ENCODE measurements around the gene SMG6.

DNA sequence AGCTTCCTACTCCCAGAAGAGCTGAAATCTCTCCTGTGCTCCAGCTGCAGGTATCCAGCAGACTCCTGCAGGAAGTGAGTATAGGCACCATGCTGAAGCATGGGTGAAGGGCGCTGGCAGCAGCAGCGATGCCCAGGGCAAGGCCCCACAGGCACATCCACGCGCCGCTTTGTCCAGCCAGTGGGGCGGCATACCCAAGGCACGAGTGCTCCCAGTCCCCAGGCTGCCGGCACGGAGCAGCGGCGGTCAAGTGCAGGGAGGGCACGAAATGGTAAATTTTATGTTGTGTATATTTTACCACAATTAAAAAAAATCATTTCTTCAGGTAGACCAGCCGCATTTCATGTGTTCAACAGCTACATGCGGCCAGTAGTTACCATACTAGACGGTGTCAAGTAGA is 175.6 kb downstream of the SMG6 start:
- TF ChIP-seq, protein P1, sequence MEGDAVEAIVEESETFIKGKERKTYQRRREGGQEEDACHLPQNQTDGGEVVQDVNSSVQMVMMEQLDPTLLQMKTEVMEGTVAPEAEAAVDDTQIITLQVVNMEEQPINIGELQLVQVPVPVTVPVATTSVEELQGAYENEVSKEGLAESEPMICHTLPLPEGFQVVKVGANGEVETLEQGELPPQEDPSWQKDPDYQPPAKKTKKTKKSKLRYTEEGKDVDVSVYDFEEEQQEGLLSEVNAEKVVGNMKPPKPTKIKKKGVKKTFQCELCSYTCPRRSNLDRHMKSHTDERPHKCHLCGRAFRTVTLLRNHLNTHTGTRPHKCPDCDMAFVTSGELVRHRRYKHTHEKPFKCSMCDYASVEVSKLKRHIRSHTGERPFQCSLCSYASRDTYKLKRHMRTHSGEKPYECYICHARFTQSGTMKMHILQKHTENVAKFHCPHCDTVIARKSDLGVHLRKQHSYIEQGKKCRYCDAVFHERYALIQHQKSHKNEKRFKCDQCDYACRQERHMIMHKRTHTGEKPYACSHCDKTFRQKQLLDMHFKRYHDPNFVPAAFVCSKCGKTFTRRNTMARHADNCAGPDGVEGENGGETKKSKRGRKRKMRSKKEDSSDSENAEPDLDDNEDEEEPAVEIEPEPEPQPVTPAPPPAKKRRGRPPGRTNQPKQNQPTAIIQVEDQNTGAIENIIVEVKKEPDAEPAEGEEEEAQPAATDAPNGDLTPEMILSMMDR (conservative IDR thresholded peaks at IDR 0.05; ENCODE audit: low read depth, low read length) = no peak
- no peak for TF ChIP-seq EZH2 (IDR thresholded peaks at IDR 0.05; ENCODE audit: borderline replicate concordance, low read depth, low read length, poor library complexity, severe bottlenecking)
